Keratinocyte (primary cell): ENCODE results near the gene ATP11A. TPM values are rescaled to one million over a fixed set of nuclear protein-coding genes. Genes with fewer than 3 reads are reported as not detected.

Experiments
- DNase-seq: peaks from one replicate; pipeline ENCODE4 v3.0.0-alpha.2; 2011; ENCODE audit warnings: low read depth, missing footprints, low spot score
- FAIRE-seq: peaks from 2 replicates; lab custom pipeline; 2011; peaks lifted over from hg19 to GRCh38; lab: Jason Lieb, UNC
- H2AFZ ChIP-seq: 2 replicates; pipeline ENCODE4 v1.6.0; 2012; ENCODE audit warnings: low read length, control low read depth, inconsistent platforms; ENCODE audit not compliant: control insufficient read depth
- H3K27ac ChIP-seq: 2 replicates; pipeline ENCODE4 v1.5.1; 2011; ENCODE audit warnings: low read length; ENCODE audit not compliant: control insufficient read depth, insufficient read depth
- H3K27me3 ChIP-seq: 3 replicates; pipeline ENCODE4 v1.6.0; 2011; ENCODE audit warnings: low read length; ENCODE audit not compliant: control insufficient read depth, insufficient read depth; ENCODE audit errors: extremely low read depth
- H3K36me3 ChIP-seq, 2 experiments: 2 replicates in 1 of 2; 3 replicates in 1 of 2; pipeline ENCODE4 v1.5.1; 2011; ENCODE audit warnings: low read length in 2 of 2, mild to moderate bottlenecking in 1 of 2; ENCODE audit not compliant: control insufficient read depth in 2 of 2, insufficient read depth in 2 of 2; ENCODE audit errors: extremely low read depth in 1 of 2
- H3K4me1 ChIP-seq: 3 replicates; pipeline ENCODE4 v1.5.1; 2011; ENCODE audit warnings: low read length; ENCODE audit not compliant: control insufficient read depth, insufficient read depth; ENCODE audit errors: extremely low read depth
- H3K4me2 ChIP-seq: 3 replicates; pipeline ENCODE4 v1.6.0; 2011; ENCODE audit warnings: low read depth, low read length; ENCODE audit not compliant: control insufficient read depth, insufficient read depth; ENCODE audit errors: extremely low read depth
- H3K4me3 ChIP-seq, 3 experiments: fragments of 200-600 bp in 1 of 3; sonication (generic) in 1 of 3; 2 replicates in 2 of 3; 3 replicates in 1 of 3; pipeline ENCODE4 v1.5.1; 2011 to 2016; ENCODE audit warnings: low read length in 3 of 3, mild to moderate bottlenecking in 3 of 3, control low read depth in 2 of 3, inconsistent platforms in 1 of 3, low read depth in 1 of 3, mixed read lengths in 1 of 3, mixed run types in 1 of 3, moderate library complexity in 1 of 3; ENCODE audit not compliant: control insufficient read depth in 2 of 3, insufficient read depth in 2 of 3; ENCODE audit errors: extremely low read depth in 1 of 3
- H3K79me2 ChIP-seq: 2 replicates; pipeline ENCODE4 v1.6.0; 2012; ENCODE audit warnings: low read length; ENCODE audit not compliant: control insufficient read depth, insufficient read depth
- H3K9ac ChIP-seq: 3 replicates; pipeline ENCODE4 v1.6.0; 2011; ENCODE audit warnings: low read length; ENCODE audit not compliant: control insufficient read depth, insufficient read depth; ENCODE audit errors: extremely low read depth
- H3K9me1 ChIP-seq: 3 replicates; pipeline ENCODE4 v1.6.0; 2011; ENCODE audit warnings: low read length; ENCODE audit not compliant: control insufficient read depth, insufficient read depth; ENCODE audit errors: extremely low read depth
- H3K9me3 ChIP-seq: 2 replicates; pipeline ENCODE4 v1.5.1; 2012; ENCODE audit warnings: low read depth, low read length; ENCODE audit not compliant: control insufficient read depth
- H4K20me1 ChIP-seq: 3 replicates; pipeline ENCODE4 v1.6.0; 2011; ENCODE audit warnings: low read length; ENCODE audit not compliant: control insufficient read depth, insufficient read depth; ENCODE audit errors: extremely low read depth
- CTCF ChIP-seq, 3 experiments: IDR thresholded peaks in 1 of 3; conservative IDR thresholded peaks in 1 of 3; optimal IDR thresholded peaks in 1 of 3; 2 replicates in 2 of 3; 3 replicates in 1 of 3; pipeline versions ENCODE3 to v1.5.1; 2011; ENCODE audit warnings: low read length in 3 of 3, mild to moderate bottlenecking in 3 of 3, moderate library complexity in 2 of 3, control low read depth in 1 of 3, inconsistent platforms in 1 of 3; ENCODE audit not compliant: insufficient read depth in 2 of 3; ENCODE audit errors: extremely low read depth in 1 of 3
- EZH2 ChIP-seq: IDR thresholded peaks from one replicate; pipeline ENCODE4 v1.6.1; 2012; ENCODE audit warnings: inconsistent platforms, mild to moderate bottlenecking, low read length, moderate library complexity
- dilution Hi-C: fragments of 300-500 bp; cut with MboI; formaldehyde crosslinking; loops from one replicate; pipeline ENCODE4 v1.7.0; 2020; ENCODE audit warnings: low sequenced_read_pairs; ENCODE audit not compliant: extremely low pct_ligation_motif_present
- polyA plus RNA-seq, 5 experiments: library from polyadenylated mRNA; depleted of rRNA in 3 of 5; stranded (reverse) in 3 of 5; stranded (forward) in 1 of 5; unstranded in 1 of 5; fragments of >200 nt; gene quantifications; 1 replicate in 1 of 5; 2 replicates in 3 of 5; 3 replicates in 1 of 5; pipeline versions ENCODE4 v1.2.1 to v1.2.3, GENCODE V29; 2011 to 2012; ENCODE audit warnings: missing spikeins in 2 of 5, low read depth in 1 of 5, low replicate concordance in 1 of 5

ATP11A gene
- polyA plus RNA-seq, 1 donor (not counting 4 experiments of a cell fraction or from before 2014, with no cell fraction given), result 4.3 TPM

GRCh38 chr13:112923962-112924361 is 234.1 kb downstream of the ATP11A start:
- no peaks in the 10 kb centered on the region for H4K20me1 ChIP-seq
- dilution Hi-C loops, result no loop called here
- no peak overlapping the region for H3K27ac ChIP-seq
- H3K27me3 ChIP-seq, result peaks cover 5% of the 10 kb centered on the region
- no peak overlapping the region for H3K4me3 ChIP-seq
- H3K4me2 ChIP-seq, result no peak overlapping the region
- H3K9me1 ChIP-seq, result no peaks in the 10 kb centered on the region
- no peaks in the 10 kb centered on the region for H3K79me2 ChIP-seq
- no peaks in the 10 kb centered on the region for H3K4me1 ChIP-seq
- H2AFZ ChIP-seq, result no peak overlapping the region
- no peaks in the 10 kb centered on the region for H3K36me3 ChIP-seq
- DNase-seq (no peak), FAIRE-seq (no peak)
- TF ChIP-seq EZH2, result no peak
- no peak for TF ChIP-seq CTCF (optimal IDR thresholded peaks at IDR 0.05 in 1 of 3, IDR thresholded peaks at IDR 0.05 in 1 of 3, conservative IDR thresholded peaks at IDR 0.05 in 1 of 3; ENCODE audit: extremely low read depth in 1 of 3, insufficient read depth in 2 of 3, low read length in 3 of 3)
- H3K9ac ChIP-seq, result no peak overlapping the region
- no peaks in the 10 kb centered on the region for H3K9me3 ChIP-seq

GRCh38 chr13:112924365-112924764 is 234.5 kb downstream of the ATP11A start:
- no peaks in the 10 kb centered on the region for H3K79me2 ChIP-seq
- no peaks in the 10 kb centered on the region for H3K9me1 ChIP-seq
- H3K4me2 ChIP-seq, result no peak overlapping the region
- no peak overlapping the region for H3K4me3 ChIP-seq
- H3K27ac ChIP-seq, result no peak overlapping the region
- peaks cover 7% of the 10 kb centered on the region for H3K27me3 ChIP-seq
- H4K20me1 ChIP-seq, result no peaks in the 10 kb centered on the region
- no peak for FAIRE-seq
- no peaks in the 10 kb centered on the region for H3K36me3 ChIP-seq
- TF ChIP-seq EZH2 (no peak), CTCF (optimal IDR thresholded peaks at IDR 0.05 in 1 of 3, IDR thresholded peaks at IDR 0.05 in 1 of 3, conservative IDR thresholded peaks at IDR 0.05 in 1 of 3; ENCODE audit: extremely low read depth in 1 of 3, insufficient read depth in 2 of 3, low read length in 3 of 3) (no peak)
- H2AFZ ChIP-seq, result no peak overlapping the region
- no peaks in the 10 kb centered on the region for H3K9me3 ChIP-seq
- no peaks in the 10 kb centered on the region for H3K4me1 ChIP-seq
- H3K9ac ChIP-seq, result no peak overlapping the region
- DNase-seq, result no peak
- dilution Hi-C loops, result no loop called here
